SK-N-SH (cell line): Measurements from ENCODE around the gene RAB7B. TPM values are rescaled to one million over a fixed set of nuclear protein-coding genes. Genes with fewer than 3 reads are reported as not detected.

Experiments used
- CTCF ChIA-PET: fragments of 300-600, 350-600 bp; formaldehyde crosslinking; extraction: SDS; loops from one replicate; lab custom pipeline; 2021; lab: Yijun Ruan, JAX
- POLR2A ChIA-PET: fragments of 350-600 bp; sonication (Branson Sonifier 250); formaldehyde crosslinking; extraction: SDS; loops from one replicate; lab custom pipeline; 2020; ENCODE audit warnings: antibody characterized with exemption, inconsistent platforms; lab: Yijun Ruan, JAX
- DNase-seq: peaks from one replicate; pipeline ENCODE4 v3.0.0; 2012
- H2AFZ ChIP-seq: fragments of 200-600 bp; sonication (generic); 2 replicates; pipeline ENCODE4 v1.8.1; 2016; ENCODE audit warnings: antibody characterized with exemption, mild to moderate bottlenecking, low read depth
- H3F3A ChIP-seq: fragments of 200-600 bp; sonication (generic); replicated peaks from 2 replicates; pipeline ENCODE3; 2016; ENCODE audit warnings: antibody characterized with exemption, mild to moderate bottlenecking; ENCODE audit not compliant: insufficient read depth
- H3K27ac ChIP-seq, 2 experiments: fragments of 200-500 bp in 1 of 2; fragments of 200-600 bp in 1 of 2; sonication (Bioruptor generic) in 1 of 2; sonication (generic), shearing (Covaris generic) in 1 of 2; 2 replicates each; pipeline versions ENCODE4 v1.5.1 to v1.6.1; 2014 to 2016; ENCODE audit warnings: low read depth in 2 of 2, inconsistent platforms in 1 of 2, low read length in 1 of 2, mild to moderate bottlenecking in 1 of 2, mixed read lengths in 1 of 2
- H3K27me3 ChIP-seq: fragments of 200-600 bp; sonication (generic), shearing (Covaris generic); 2 replicates; pipeline ENCODE4 v1.6.1; 2016; ENCODE audit warnings: mixed run types; ENCODE audit not compliant: insufficient read depth
- H3K36me3 ChIP-seq, 2 experiments: fragments of 200-500 bp in 1 of 2; fragments of 200-600 bp in 1 of 2; sonication (Bioruptor generic) in 1 of 2; sonication (generic) in 1 of 2; replicated peaks in 1 of 2; 2 replicates each; pipeline versions ENCODE3 to v1.5.1; 2014 to 2016; ENCODE audit warnings: low read length in 1 of 2, mild to moderate bottlenecking in 1 of 2; ENCODE audit not compliant: insufficient read depth in 2 of 2, control insufficient read depth in 1 of 2
- H3K4me1 ChIP-seq, 2 experiments: fragments of 200-500 bp in 1 of 2; fragments of 200-600 bp in 1 of 2; sonication (Bioruptor generic) in 1 of 2; sonication (generic), shearing (Covaris generic) in 1 of 2; 2 replicates each; pipeline versions ENCODE4 v1.5.1 to v1.6.1; 2014 to 2016; ENCODE audit warnings: low read depth in 1 of 2, low read length in 1 of 2, mixed run types in 1 of 2; ENCODE audit not compliant: insufficient read depth in 2 of 2, control insufficient read depth in 1 of 2
- H3K4me2 ChIP-seq: fragments of 200-600 bp; sonication (generic), shearing (Covaris generic); 2 replicates; pipeline ENCODE4 v1.6.1; 2017; ENCODE audit warnings: mixed run types
- H3K4me3 ChIP-seq, 2 experiments: fragments of 200-500 bp in 1 of 2; fragments of 200-600 bp in 1 of 2; sonication (Bioruptor generic) in 1 of 2; sonication (generic), shearing (Covaris generic) in 1 of 2; 2 replicates each; pipeline versions ENCODE4 v1.5.1 to v1.8.1; 2014 to 2016; ENCODE audit warnings: low read depth in 2 of 2, inconsistent platforms in 1 of 2, low read length in 1 of 2, mild to moderate bottlenecking in 1 of 2, mixed read lengths in 1 of 2, moderate library complexity in 1 of 2
- H3K79me2 ChIP-seq: fragments of 200-600 bp; sonication (generic); 2 replicates; pipeline ENCODE4 v1.8.1; 2017; ENCODE audit warnings: mild to moderate bottlenecking; ENCODE audit not compliant: insufficient read depth
- H3K9ac ChIP-seq: fragments of 200-600 bp; sonication (generic); 2 replicates; pipeline ENCODE4 v1.6.1; 2017; ENCODE audit warnings: mixed run types
- H3K9me2 ChIP-seq: fragments of 200-600 bp; sonication (generic); 2 replicates; pipeline ENCODE4 v1.6.1; 2017; ENCODE audit warnings: mixed run types
- H3K9me3 ChIP-seq: fragments of 200-600 bp; sonication (generic); 2 replicates; pipeline ENCODE4 v1.6.1; 2017; ENCODE audit warnings: mixed run types, mild to moderate bottlenecking, moderate library complexity
- H4K20me1 ChIP-seq: fragments of 200-600 bp; sonication (generic); 2 replicates; pipeline ENCODE4 v1.6.1; 2017; ENCODE audit warnings: mild to moderate bottlenecking, mixed run types; ENCODE audit not compliant: insufficient read depth
- CHD2 ChIP-seq: fragments of 150-350 bp; IDR thresholded peaks from 2 replicates; pipeline ENCODE4 v1.6.1; 2018; ENCODE audit warnings: low read length; ENCODE audit not compliant: partially characterized antibody
- ELF1 ChIP-seq: IDR thresholded peaks from 2 replicates; pipeline ENCODE4 v1.4.0; 2012
- FOSL2 ChIP-seq: IDR thresholded peaks from 2 replicates; pipeline ENCODE4 v1.4.0; 2012; ENCODE audit warnings: low read depth, mild to moderate bottlenecking, moderate library complexity, borderline replicate concordance
- FOXM1 ChIP-seq: IDR thresholded peaks from 2 replicates; pipeline ENCODE4 v1.4.0; 2012; ENCODE audit warnings: low read depth, mild to moderate bottlenecking
- GATA2 ChIP-seq: sonication (generic); formaldehyde crosslinking; IDR thresholded peaks from 2 replicates; pipeline ENCODE4 v1.5.0; 2020; ENCODE audit warnings: mild to moderate bottlenecking, missing genetic modification reagents
- IRF3 ChIP-seq: fragments of 150-350 bp; IDR thresholded peaks from 2 replicates; pipeline ENCODE4 v1.6.1; 2016; ENCODE audit warnings: mild to moderate bottlenecking, low read depth, low read length
- JUND ChIP-seq: IDR thresholded peaks from 2 replicates; pipeline ENCODE4 v1.4.0; 2012
- MAX ChIP-seq: IDR thresholded peaks from 2 replicates; pipeline ENCODE4 v1.4.0; 2012; ENCODE audit warnings: low read depth
- MEF2A ChIP-seq: IDR thresholded peaks from 2 replicates; pipeline ENCODE4 v1.4.0; 2012; ENCODE audit warnings: low read depth, borderline replicate concordance
- NFIC ChIP-seq: IDR thresholded peaks from 2 replicates; pipeline ENCODE4 v1.4.0; 2012; ENCODE audit warnings: borderline replicate concordance
- PBX3 ChIP-seq: IDR thresholded peaks from 2 replicates; pipeline ENCODE4; 2012
- POLR2AphosphoS5 ChIP-seq: IDR thresholded peaks from 2 replicates; pipeline ENCODE4 v1.6.1; 2012; ENCODE audit warnings: low read depth, low read length
- RAD21 ChIP-seq: IDR thresholded peaks from 2 replicates; pipeline ENCODE4 v1.6.1; 2012; ENCODE audit warnings: mild to moderate bottlenecking, low read length
- RXRA ChIP-seq: IDR thresholded peaks from 2 replicates; pipeline ENCODE4 v1.4.0; 2012; ENCODE audit warnings: low read depth, mild to moderate bottlenecking, borderline replicate concordance
- SIN3A ChIP-seq: IDR thresholded peaks from 2 replicates; pipeline ENCODE4 v1.6.1; 2012; ENCODE audit warnings: low read depth, mild to moderate bottlenecking, low read length, moderate library complexity, borderline replicate concordance
- TCF12 ChIP-seq: IDR thresholded peaks from 2 replicates; pipeline ENCODE4 v1.4.0; 2012
- TEAD4 ChIP-seq: IDR thresholded peaks from 2 replicates; pipeline ENCODE4 v1.4.0; 2012; ENCODE audit warnings: mild to moderate bottlenecking, borderline replicate concordance; ENCODE audit not compliant: insufficient read depth
- USF2 ChIP-seq: fragments of 150-350 bp; IDR thresholded peaks from 2 replicates; pipeline ENCODE4 v1.6.1; 2017; ENCODE audit warnings: antibody characterized with exemption, low read length, low read depth, borderline replicate concordance
- YY1 ChIP-seq: IDR thresholded peaks from 2 replicates; pipeline ENCODE4 v1.4.0; 2012; ENCODE audit warnings: low read depth, mild to moderate bottlenecking
- WGBS: methylation state at CpG from one replicate; pipeline ENCODE4 v1.1.6; 2017; ENCODE audit warnings: low lambda C conversion rate; 5-methylcytosine and 5-hydroxymethylcytosine counted together
- polyA plus RNA-seq, 3 experiments: library from polyadenylated mRNA; depleted of rRNA; stranded (reverse); fragments of >200 nt; gene quantifications; 2 replicates each; pipeline ENCODE4 v1.2.3, GENCODE V29; 2012

The RAB7B gene
- polyA plus RNA-seq, 1 of the 3 experiments (the other 2 are of a cell fraction), result 0.15 TPM

DNA sequence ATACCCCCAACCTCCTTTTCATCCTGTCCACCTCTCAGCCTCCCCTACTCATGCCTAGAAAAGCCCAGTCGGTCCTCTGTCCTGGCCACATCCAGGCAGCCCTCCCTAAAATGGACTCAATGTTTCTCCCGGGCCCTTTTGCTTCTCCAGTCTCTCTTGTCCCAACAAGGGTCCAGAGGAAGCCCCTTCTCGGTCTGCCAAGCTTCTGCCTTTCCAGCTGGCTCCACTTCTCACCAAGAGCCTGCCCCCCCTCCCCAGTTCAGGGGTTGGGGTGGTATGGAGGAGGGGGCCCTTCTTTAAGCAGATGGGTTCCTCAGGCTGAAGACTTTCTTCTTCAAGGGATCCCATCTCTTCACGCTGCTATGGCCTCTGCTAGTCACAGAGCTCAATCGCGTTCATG is 23.9 kb downstream of the RAB7B start:
- no peaks in the 10 kb centered on the region for H3K27me3 ChIP-seq
- H3K9me3 ChIP-seq, result no peaks in the 10 kb centered on the region
- H3K79me2 ChIP-seq, result no peaks in the 10 kb centered on the region
- POLR2A ChIA-PET, result no interaction called here
- H3F3A ChIP-seq, result no peaks in the 10 kb centered on the region
- no peak overlapping the region for H3K9ac ChIP-seq
- CTCF ChIA-PET, result interaction anchor here (1.0 to 12.5 kb wide), 14 partner anchors 8 to 388 kb away, joined by 3 to 366 read pairs (median 46); partner anchors contain the start of gene SLC26A9
- no peak for TF ChIP-seq SIN3A
- no peak for TF ChIP-seq RXRA
- TF ChIP-seq RAD21, result no peak
- TF ChIP-seq GATA2 (CRISPR knock-in tag), result no peak
- TF ChIP-seq JUND, result no peak
- TF ChIP-seq NFIC, result no peak
- no peak for TF ChIP-seq FOXM1
- no peak for TF ChIP-seq YY1
- TF ChIP-seq POLR2AphosphoS5, result no peak
- TF ChIP-seq CHD2, result no peak
- no peak for TF ChIP-seq IRF3
- no peak for TF ChIP-seq USF2
- TF ChIP-seq PBX3, result no peak
- TF ChIP-seq FOSL2, result no peak
- TF ChIP-seq TCF12, result no peak
- TF ChIP-seq ELF1, result no peak
- no peak for TF ChIP-seq MAX
- no peak for TF ChIP-seq MEF2A
- no peak for TF ChIP-seq TEAD4
- DNase-seq, result no peak
- H2AFZ ChIP-seq, result no peak overlapping the region
- H3K4me1 ChIP-seq, result peaks cover 0 to 12% of the 10 kb centered on the region in 2 experiments; a peak in 1 of 4 replicates
- no peak overlapping the region for H3K27ac ChIP-seq
- 66% methylated on average over 6 of the region's 6 CpGs for WGBS
- H3K9me2 ChIP-seq, result no peaks in the 10 kb centered on the region
- no peak overlapping the region for H3K4me2 ChIP-seq
- H4K20me1 ChIP-seq, result no peaks in the 10 kb centered on the region
- H3K36me3 ChIP-seq, result no peaks in the 10 kb centered on the region
- no peak overlapping the region for H3K4me3 ChIP-seq
